ENCODE measurements around the gene STC2.

Gene STC2

DNA sequence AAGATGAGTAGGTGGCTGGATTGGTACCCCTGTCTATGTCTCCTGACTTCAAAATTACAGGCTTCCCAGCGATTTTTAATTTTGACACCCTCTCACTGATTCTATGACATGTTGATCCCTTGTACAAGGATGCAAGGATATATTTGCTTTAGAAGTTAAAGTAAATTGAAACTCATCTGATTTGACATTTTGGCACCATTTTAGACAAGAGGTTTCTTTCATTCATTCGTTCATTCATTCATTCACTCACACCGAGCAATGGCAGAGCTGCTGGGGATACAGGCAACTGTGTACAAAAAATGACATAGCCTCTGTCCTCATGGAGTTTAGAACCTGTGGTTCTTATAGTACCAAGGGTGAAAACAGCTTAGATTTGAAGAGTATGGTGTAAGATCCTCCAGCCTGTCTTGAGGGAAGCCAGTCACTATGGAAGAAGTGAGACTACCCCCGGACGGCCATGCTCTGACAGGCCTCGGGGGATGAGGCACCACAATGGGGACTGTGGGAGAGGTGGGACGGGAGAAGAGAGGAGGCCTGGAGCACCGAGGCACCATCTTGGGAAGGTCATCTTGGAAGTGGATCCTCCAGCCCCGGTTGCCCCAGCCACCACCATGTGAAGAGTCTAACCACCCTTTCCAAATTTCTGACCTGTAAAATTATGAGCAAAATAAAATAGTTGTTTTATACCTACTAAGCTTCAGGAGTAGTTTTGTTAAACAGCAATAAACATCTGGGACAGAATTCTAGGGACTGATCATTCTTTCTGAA, 16.2 kb downstream of the STC2 start:
- no peak for DNase-seq

DNA sequence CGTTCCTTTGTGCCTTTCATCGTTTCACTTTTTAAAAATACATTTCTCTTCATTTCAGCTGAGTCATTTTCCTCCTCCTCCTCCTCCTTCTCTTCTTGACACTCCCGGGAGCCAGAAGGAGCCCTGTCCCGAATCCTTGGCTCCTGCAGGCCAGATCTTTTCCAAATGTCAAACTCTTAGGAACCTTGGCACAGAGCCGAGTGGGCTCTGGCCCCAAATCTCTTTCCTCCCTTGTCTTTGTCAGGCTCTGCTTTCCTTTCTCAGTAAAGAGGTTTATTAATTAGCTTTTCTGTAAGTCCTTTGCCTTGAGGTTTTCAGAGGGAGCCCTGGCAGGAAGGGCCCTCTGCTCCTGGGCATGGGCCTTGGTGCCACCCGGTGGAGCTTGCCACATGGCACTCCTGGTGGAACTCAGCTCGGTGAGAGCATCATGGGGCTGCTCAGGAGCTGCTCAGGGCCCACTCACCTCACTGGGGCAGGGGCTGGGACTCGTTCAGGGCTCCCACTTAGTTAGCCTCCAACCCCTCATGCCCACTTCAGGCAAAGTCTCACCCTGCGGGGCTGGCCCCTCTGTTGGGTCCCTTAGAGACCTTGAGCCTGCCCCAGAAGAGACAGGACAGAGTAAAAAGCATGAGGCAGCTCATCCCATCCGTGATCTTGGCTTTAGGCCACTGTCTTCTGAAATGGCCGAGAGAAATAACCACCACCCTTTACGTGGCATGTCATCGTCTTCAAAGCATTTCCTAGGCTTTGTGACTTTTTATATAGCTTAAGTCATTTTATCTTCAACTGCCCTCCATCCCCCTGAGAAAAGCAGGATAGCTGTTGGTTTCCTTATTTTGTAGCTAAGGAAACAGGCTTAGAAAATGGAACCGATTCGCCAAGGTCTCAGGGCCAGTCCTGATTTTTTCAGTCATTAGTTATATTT, 17.1 kb downstream of the STC2 start:
- DNase-seq = no peak

DNA sequence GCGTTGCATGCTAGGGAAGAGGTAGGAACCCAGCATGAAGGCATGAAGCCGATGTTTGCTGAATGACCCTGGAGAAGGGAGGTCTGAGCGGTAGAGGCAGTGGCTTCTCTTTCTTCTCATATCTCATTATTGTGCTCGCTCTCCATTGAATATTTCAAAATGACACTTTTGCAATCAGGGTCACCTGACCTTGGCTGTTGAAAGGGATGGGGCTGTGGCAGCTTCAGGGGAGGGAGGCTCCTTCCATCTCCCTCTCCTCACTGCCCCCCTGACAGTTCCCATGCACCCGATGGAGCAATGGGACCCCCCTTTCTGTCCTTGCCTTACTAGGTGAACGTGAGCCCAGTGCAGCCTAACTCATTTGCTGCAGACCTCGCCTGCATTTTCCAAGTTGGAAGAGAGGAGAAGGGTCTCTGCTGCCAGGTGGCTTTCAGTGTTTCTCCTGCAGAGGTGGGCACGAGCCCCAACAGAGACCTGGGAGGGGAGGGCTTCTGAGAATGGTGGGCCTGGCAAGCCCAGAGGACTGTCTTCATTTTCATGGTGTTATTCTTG, 17.9 kb downstream of the STC2 start:
- no peak for DNase-seq

DNA sequence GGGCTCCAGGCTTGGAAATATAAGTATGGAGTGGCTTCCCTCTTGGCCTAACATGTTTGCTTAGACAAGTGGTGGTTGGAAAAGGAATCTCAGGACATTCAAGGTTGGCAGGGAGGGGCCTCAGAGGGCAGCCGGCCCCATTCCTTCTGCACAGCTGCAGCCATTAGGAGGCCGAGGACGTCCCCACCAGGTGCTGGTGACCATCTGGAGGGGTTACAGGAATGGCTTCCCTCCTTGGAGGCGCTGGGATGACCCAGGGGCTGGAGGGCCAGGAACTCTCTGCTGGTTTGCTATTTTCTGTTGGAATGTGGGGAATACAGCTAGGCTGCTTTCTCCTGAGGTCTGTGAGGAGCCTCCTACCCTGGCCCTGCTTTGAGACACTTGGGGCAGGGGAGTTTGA, 18.5 kb downstream of the STC2 start:
- DNase-seq = no peak

DNA sequence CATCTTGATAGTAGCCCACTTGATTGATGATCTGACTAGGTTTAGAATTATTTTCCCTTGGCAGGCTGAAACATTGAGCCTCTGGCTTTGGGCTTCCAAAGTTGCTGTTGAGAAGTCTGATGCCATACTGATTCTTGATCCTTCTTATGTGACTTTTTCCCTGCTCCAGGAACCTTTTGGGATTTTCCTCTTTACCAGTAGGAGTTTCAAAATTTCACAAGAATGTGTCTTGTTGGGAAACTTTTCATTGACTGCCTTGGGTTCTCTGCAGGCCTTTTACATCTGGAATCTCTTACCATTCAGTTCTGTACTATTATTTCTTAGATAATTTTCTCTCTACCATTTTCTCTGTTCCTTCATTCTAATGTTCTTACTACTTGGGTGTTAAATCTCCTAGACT, 20.0 kb downstream of the STC2 start:
- DNase-seq = no peak

DNA sequence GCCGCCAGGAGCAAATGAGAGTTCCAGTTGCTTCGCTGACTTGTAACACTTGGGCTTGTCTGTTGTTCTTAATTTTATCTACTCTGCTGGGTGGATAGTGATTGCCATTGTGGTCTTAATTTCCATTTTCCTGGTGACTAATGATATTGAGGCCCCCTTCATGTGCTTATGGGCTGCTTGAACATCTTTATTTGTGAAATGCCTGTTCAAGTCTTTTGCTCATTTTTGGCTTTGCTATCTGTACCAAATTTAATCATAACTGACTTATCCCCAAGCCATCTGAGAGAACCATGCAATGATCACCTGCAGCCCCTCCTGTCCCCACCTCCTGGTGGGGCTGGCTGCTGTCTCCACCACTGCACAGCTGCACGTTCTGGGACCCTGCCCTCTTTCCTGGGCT, 20.5 kb downstream of the STC2 start:
- DNase-seq = no peak

DNA sequence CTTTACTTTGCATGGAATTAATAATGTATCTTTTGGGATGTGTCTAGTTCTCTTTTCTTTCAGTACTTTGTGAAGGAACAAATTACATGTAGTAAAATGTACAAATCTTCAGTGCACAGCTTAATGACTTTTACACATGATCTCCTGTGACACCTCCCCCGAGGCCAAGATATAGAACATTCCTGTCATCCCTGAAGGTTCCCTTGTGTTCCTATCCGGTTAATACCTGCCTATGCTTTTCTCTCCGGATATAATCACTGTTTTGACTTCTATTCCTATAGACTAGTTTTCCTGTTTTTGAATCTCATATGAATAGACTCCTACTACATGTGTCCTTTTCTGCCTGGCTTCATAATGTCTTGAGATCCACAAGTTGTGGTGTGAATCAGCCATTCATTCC, 21.5 kb downstream of the STC2 start:
- DNase-seq = no peak

DNA sequence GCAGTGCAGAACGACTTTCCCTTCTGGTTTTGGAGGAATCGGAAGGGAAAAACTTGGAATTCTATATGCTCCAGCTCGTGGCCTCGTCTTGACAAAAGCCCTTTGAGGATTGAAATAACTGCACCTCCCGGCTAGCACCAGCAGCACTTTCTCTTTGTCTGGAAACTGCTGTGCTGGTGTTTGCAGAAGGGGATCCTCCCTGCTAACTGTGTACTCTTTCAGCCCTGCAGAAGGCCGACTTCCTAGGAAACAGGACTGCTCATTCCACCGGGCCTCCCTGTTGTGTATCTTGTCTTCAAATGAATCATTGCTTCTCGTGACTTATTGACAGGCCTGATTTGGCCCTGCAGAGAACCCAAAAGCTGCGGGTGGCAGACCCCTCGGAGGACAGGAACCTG, 23.6 kb downstream of the STC2 start:
- no peak for DNase-seq

DNA sequence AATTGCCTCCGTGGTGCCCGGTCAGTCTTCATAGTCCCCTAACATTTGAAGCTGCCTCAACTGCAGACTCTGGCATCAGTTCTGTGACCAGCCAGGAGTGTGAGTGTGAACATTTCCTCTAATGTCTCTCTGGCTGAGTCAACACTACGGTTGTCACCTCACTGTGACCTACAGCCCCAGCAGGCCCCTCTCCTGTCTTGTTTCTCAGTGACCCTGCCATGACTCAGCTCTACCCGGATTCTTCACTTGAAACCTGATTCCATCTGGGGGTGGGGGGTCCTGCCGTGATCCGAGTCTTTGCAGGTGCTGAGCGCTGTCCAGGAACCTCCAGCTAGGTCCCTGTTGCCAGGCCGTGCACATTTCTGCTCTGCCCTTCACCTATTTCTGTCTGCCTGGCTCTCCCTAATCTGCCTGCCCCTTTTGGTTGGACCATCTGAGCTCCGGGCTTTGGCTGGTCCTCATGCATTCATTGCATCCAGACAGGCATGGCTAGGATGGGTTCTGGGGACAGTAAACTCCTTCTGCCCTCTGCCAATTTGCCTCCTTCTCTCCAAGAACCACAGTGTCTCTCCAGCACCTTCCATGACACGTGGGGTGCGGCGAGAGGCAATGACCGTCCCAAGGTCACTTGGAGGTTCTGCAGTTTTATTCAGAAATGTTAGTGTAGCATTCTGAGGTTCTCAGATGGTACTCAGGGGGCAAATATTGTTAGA, 24.2 kb downstream of the STC2 start:
- no peak for DNase-seq

DNA sequence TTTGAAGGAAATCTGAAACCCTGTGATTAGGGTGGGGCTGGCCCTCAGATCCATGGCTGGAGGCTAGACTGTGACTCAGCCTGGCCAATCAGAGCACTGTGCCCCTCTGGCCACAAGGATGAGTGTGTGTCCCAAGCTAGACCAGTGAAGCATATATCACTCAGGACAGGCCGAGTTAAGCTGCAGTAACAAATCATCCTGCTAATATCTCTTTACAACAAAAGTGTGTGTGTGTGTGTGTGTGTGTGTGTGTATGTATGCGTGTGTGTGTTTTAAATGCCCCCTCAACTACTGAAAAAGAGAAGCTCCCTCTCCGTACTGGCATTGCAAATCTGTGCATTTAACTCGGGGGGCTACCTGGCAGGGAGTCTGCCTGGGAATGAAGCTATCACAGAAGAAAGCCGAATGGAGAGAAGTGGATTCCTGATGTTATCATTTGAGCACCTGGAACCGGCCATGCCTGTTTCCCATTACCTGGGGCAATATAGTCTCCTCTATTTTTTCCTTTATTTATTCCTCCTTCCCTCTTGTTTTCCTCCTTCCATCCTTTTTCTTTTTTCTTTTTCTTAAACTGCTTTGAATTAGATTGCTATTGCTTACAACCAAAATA, 25.6 kb downstream of the STC2 start:
- DNase-seq = no peak

DNA sequence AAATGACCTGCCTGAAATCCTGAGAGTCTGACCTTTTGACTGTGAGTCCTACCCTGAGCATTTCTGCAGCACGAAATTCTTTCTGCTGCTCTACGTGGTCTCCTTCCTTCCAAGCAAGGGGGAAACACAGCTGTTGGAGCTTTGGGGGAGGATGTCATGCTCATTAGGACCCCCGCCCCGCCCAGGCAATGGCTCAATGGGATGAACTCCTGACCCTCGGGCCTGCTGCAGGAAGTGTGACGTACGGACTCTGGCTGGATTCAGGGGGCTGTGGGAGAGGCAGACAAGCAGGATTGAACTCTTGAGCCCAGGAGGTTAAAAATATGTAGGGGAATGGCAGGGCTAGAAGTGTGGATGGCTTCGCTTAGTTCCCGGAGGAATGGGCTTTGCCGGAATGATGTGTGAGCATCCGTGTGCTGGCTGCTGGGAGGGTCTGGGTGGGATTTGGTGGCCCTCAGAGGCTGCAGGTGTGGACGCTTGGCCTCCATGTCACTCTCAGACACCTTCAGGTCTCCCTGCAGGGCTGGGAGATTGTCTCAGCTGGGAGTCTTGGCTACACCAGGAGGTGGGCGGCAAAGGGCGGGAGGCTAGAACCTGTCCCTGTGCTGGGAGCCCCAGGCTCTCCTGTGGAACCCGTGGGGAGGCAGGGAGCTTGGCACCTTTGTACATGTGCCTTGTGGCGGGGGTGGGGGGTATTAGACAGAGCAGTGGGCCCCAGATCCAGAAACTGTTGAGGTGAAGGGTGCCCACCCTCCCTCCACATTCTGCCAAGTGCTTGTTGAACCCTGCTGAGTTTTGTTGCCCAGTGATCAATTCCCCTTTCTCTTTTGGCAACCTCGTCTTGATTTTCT, 26.3 kb downstream of the STC2 start:
- no peak for DNase-seq

DNA sequence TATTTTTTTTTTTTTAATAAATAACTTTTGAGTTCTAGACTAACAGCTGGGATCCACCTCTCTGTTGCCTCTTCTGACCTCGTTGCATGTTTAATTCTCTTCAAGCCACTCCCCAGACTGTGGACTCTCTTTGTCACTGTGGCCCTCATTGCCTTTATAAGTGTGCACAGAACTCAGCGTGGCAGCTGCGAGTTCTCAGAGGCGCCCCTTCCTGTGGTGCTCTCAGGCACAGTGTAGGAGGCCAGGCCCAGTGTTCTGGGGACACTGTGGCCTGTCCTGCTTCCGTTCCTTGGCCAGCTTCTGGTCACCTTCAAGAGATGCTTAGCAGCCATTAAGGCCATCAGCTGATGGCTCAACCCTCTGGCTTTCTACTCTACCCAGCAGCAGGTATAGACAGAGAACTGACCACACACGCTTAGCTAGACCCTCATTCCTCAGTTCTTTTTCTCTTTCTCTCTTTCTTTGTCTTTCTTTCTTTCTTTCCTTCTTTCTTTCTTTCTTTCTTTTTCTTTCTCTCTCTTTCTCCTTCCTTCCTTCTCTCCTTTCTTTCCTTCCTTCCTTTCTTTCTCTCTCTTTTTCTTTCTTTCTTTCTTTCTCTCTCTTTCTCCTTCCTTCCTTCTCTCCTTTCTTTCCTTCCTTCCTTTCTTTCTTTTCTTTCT, 27.7 kb downstream of the STC2 start:
- no peak for DNase-seq

DNA sequence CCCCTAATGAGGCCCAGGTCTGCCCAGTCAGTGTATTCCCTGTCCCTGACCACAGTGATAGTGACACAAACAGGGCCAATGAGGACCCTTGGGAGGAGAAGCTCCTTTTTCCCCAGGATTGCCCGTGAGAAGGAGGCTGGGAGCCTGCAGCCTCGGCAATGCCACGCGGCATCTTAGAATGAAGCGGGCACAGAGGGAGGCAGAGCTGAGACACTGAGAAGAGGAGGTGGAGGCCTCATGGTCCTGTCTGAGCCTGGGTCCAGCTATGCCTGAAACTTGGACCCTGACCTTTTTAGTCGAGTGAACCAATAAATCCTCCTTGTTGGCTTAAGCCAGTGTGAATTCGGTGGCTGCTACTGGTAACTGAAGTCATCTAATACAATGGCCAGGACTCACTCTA, 28.4 kb downstream of the STC2 start:
- DNase-seq = no peak

DNA sequence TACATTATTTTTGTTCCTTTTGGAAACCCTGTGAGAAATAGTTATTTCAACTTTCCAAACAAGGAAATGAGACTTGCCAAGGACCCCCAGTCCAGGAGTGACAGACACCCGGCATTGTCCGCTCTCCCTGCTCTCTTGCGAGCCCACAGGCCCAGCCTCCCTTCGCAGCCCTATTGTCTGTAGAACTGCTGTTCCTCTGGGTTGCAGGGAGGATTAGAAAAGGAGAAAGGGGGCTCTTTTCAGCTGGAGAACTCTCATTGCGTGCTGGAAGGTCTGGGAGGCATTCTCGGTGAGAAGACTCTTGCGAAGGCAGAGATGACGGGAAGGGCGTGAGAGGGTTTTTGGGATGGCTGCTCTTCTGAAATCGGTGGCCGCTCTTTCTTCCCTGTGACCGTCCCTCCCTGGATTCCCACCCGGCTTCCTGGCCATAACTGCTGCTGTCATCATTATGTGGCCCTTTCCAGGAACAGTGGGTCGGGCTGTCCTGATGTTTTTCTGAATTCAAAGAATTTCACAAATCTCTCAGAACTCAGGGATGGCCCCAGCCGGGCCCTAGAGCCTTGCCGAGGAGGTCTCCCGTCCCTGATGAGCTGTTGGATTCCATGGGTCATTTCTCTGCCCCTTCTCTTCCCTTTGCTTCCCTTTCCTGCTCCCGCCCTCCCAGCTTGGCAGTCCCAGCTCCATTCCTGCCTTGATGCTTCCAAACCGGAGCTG, 29.8 kb downstream of the STC2 start:
- no peak for DNase-seq

DNA sequence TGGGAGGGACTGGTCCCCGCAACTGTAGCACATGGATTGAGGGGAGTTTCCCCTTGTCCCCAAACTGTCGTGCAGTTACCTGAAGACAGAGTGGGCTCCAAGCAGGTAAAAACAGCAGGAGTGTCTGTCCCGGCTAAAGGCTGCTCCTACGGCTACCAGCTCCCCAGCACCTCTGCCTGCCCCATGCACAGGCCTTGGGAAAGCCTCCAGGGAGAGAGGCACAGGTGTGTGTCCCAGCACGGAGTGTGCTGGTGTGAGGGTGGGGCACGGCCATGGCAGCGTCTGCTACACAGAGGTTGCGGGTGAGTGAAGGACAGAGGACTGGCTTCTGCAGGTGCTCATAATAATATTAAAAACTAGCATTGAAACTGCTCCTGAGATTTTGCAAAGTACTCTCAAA, 30.4 kb downstream of the STC2 start:
- no peak for DNase-seq

DNA sequence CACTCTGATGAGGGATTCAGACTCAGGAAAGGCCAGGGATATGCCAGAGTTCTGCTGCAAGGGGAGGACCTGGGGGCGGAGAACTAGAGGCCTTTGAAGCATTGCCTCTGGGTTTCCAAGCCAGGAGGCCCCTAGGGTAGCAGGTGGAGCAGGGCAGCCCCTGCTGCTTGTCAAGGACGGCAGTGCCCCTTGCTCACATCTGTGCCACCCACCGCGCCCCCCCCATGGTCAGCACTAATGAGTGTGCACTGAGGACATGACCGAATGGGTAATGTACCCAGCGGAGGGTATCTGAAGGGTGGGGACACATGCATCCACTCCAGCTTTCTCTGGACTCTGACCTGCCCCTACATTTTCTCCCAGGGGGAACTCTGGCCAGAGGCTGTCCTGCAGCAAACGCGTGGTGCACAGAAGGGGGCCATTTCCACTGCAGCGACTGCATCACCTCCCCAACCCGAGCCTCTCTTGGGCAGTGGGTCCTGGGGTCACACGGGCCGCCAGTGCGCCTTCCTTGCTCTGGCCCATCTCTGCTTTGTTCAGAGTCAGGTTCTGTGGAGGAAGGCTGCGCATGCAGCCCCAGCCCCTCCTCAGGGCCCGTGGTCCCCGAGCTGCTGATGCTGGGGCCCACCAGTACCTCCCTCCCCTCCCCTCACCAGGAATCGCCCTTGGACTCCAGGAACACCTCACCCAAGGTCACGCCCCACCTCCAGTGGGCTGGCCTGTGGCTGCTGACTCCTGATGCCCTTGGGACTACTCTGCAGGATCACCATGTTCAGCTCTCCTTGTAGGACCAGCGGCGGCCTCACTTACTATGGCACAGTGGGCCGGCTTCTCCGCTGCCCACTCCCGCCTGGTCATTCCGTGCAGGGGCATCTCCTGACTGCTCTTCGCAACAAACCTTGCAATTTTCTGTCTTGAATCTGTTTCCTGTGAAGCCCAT, 31.2 kb downstream of the STC2 start:
- no peak for DNase-seq

DNA sequence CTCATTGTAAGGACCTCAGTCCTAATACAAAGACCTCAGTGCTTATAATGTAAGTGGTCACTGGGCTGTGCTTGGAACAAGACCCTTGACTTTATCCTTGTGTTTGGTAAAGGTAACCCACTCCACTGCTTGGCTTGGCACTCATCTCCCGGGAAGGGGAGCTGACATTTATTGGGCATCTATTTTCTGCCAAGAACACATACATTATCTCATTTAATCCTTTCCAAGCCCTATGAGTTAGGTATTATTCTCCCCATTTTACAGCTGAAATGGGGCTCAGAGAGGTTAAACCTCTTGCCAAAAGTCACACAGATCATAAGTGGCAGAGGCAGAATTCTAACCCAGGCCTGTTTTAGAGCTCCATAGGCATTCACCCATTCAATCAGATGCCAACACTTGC, 32.4 kb downstream of the STC2 start:
- DNase-seq = no peak

DNA sequence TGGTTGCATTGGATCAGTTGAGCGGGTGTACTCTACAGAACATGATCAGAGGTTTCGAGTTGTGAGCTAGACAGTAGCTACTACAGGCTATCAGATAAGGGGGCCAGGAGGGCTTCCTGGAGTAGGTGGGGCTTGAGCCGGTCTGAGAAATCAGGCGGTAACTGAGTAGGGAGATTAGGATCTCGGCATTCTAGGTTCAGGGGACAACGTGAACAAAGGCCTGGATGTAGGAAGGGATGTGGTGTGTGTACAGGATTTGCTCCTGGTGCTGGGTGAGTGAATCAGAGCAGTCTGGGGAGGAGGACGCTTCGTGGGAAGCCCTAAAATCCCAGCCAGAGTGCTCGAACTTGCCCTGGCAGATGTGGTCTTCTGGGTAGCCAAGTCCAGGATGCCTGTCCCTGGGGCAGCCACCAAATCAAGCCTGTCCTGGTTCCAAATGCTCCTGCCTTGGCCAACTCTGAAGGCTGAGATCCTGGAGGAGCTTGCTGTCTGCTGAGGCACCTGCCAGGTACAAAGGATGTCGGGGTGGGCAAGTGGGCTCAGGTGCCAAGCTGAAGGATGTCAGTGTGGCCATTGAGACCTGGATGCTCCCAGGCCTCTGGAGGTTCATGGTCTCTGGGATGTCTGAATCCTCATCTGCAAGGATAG, 33.4 kb downstream of the STC2 start:
- DNase-seq = no peak

Measured in activated CD4-positive, alpha-beta T cell treated with anti-CD3 and anti-CD28 coated beads, Interleukin-2, amount 50 U/mL, for 48 hours (primary cell).